ENCODE data around the gene IRF4.

IRF4 gene

DNA sequence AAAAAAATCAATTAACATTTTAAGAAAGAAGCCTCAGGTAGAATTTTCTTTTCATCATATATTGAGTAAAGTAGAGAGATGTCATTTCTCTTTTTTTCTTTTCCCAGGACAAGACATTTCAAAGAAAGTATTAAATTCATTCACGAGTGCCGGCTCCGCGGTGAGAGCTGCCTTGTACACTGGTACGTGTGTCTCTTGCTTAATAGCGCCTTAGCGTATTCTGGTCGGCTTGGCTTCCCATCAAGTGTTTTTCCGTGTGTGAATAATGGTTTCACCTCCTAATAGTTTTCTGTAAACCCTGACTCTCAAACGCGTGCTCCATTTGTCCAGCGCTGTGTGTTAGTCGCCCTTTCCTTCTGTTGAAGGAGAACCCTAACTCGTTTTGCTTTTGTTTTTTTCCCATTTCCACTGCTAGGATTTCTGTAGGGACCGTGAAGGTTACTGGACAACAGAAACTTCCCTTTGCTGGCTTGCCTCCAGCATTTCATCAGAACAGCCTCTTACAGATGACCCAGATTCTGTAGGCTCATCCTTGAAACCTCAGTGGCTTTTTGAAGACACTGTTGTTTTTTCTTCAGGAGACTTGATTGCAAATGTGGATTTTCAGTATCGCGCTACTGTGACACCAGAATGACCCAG is 45.7 kb upstream of the IRF4 start:
- TF ChIP-seq, protein P1, sequence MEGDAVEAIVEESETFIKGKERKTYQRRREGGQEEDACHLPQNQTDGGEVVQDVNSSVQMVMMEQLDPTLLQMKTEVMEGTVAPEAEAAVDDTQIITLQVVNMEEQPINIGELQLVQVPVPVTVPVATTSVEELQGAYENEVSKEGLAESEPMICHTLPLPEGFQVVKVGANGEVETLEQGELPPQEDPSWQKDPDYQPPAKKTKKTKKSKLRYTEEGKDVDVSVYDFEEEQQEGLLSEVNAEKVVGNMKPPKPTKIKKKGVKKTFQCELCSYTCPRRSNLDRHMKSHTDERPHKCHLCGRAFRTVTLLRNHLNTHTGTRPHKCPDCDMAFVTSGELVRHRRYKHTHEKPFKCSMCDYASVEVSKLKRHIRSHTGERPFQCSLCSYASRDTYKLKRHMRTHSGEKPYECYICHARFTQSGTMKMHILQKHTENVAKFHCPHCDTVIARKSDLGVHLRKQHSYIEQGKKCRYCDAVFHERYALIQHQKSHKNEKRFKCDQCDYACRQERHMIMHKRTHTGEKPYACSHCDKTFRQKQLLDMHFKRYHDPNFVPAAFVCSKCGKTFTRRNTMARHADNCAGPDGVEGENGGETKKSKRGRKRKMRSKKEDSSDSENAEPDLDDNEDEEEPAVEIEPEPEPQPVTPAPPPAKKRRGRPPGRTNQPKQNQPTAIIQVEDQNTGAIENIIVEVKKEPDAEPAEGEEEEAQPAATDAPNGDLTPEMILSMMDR (conservative IDR thresholded peaks at IDR 0.05; ENCODE audit: low read depth, low read length): no peak
- peak; percentile 73 for DNase-seq (ENCODE audit: low read depth)

DNA sequence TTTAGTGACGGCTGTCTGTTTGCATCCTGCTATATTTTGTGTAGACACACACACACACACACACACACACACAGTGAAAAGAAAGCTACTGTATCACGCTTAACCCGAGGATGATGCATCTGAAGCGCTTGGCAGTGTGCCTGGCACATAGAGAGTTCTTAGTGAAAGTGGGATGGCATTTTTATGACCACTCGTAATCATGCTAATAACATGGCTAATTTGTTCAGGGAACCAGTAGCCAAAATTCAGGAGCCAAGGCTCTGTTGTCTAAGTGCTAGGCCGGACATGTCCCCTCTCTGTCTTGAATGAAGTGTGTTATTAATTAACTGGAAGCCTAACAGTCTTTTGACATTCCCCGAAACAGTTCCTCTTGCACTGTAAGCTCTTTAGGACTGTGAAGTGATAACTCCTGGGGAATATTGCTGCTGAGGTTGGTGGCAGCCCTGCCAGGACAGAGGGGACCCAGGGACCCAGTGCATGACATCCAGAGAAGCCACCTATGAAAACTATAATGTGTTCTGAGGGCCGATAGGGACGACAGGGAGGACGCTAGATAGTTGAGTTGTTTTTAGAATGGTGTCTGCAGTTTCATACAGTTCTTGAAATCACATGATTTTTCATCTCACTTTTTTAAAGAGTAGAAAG is 45.0 kb upstream of the IRF4 start:
- peak; percentile 69 for DNase-seq (ENCODE audit: low read depth)
- H3K4me3 ChIP-seq (ENCODE audit: low read depth, low read length): no peak overlapping the region
- TF ChIP-seq, protein P1 (conservative IDR thresholded peaks at IDR 0.05; ENCODE audit: low read depth, low read length): no peak

More for the DNA sequence above, 45.7 kb upstream of the IRF4 start:
- no peak overlapping the region for H3K4me3 ChIP-seq (ENCODE audit: low read depth, low read length)

DNA sequence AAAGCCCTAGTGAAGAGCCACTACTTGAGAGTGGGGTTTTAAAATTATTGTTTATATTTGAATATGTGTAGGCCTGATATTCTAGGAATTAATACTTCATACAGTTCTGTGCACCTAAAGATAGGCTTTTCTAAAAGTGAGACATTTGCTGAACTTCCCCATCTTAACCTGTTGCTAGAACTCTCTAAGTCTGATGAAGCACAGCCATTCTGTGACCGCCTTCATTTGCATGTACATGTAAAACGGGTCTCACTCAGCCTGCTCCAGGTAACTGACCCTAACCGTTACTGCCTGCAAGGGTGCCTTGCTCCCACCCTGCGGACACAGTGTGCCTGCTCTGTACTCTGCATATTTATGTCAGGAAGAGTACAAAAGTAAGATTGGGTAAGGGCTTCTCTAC is 44.3 kb upstream of the IRF4 start:
- DNase-seq (ENCODE audit: low read depth): no peak
- no peak overlapping the region for H3K4me3 ChIP-seq (ENCODE audit: low read depth, low read length)
- TF ChIP-seq, protein P1 (conservative IDR thresholded peaks at IDR 0.05; ENCODE audit: low read depth, low read length): no peak

DNA sequence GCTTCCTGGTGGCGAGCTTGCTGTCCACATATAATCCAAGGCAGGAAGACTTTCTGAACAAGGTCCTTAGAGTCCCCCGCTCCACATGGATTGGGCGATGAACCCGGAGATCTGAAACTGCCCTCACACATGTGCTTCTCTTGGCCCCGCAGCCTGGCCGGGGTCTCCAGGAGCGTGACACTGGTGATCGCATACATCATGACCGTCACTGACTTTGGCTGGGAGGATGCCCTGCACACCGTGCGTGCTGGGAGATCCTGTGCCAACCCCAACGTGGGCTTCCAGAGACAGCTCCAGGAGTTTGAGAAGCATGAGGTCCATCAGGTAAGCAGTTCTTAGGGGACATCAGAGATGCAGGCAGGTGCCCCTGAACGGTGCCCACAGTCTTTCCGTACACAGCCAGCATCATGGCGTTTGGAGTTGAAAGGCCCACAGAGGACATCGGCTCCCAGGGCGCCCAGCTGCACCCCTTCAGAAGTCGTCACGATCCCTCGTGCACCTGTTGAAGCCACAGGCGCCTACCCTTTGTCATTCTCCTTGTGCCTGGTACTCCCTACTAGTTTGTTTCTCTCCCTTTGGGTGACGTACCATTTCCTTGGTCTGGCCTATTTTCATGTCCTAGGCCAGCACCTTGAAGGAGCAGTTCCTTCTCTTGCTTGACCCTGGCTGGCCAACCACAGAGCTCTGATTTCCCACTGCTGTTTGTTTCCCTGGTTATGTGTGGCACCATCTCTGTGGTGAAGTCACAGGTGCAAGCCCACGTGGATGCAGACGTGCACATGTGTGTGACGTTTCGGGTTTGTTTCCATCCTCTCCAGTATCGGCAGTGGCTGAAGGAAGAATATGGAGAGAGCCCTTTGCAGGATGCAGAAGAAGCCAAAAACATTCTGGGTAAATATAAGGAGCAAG is 43.3 kb upstream of the IRF4 start:
- TF ChIP-seq, protein P1 (conservative IDR thresholded peaks at IDR 0.05; ENCODE audit: low read depth, low read length): no peak
- no peak overlapping the region for H3K4me3 ChIP-seq (ENCODE audit: low read depth, low read length)

DNA sequence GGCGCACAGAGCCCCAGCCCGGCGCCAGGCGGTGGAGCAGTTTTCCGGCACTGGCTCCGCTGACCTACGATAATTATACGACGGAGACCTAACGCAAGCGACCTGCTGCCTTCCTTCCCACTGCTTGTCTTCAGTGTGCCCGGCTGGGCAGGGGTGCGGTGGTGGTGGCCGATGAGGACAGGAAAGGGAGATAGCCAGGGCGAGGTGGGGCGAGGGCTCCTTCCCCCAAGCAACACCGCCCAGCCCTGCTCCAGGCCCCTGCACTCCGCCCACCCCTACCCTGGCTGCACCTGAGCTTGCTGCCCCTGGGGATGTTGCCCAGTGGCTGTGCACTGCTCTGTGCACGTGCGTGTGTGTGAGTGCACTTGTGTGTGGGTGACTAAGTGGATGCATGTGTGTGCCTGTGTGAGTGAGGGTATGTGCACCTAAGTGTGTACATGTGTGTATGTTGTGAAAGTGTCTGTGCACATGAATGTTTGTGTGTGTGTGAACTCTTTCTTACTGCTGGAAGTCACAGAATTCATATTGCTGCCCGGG is 42.6 kb upstream of the IRF4 start:
- no peak overlapping the region for H3K4me3 ChIP-seq (ENCODE audit: low read depth, low read length)
- TF ChIP-seq, protein P1 (conservative IDR thresholded peaks at IDR 0.05; ENCODE audit: low read depth, low read length): no peak

More for the DNA sequence above, 43.3 kb upstream of the IRF4 start:
- no peak for DNase-seq (ENCODE audit: low read depth)

DNA sequence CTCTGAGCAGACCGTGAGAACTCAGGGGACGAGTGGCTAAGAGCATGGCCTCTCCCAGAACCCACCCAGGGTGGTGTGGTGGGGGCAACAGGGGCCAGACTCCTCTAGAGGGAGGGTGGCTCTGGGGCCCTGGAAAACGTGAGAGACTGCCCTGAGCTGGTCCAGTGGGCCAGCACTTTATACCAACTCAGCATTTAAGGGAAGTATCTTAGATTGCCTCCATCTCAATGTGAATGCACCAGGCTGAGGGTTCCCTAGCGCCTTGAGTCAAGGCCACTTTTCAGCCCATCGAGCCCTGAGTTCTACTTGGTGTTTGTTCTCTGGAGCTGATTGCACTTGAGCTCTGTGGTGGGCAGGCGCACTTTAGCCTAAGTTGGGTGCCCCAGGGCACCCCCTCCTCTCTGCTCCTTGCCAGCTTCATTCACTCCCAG is 42.0 kb upstream of the IRF4 start:
- TF ChIP-seq, protein P1 (conservative IDR thresholded peaks at IDR 0.05; ENCODE audit: low read depth, low read length): no peak

More for the DNA sequence above, 42.6 kb upstream of the IRF4 start:
- no peak for DNase-seq (ENCODE audit: low read depth)

More for the DNA sequence above, 42.0 kb upstream of the IRF4 start:
- no peak overlapping the region for H3K4me3 ChIP-seq (ENCODE audit: low read depth, low read length)
- no peak for DNase-seq (ENCODE audit: low read depth)
